Calu3 (cell line): ENCODE measurements around the gene PAM16. TPM values are rescaled to one million over a fixed set of nuclear protein-coding genes. Genes with fewer than 3 reads are reported as not detected.

ENCODE experiments used
- BruUV-seq: library from RNA; stranded (reverse); fragments of 400-500 nt; replicated peaks from 2 replicates; lab custom pipeline; 2021; lab: Mats Ljungman, UMichigan
- CTCF ChIA-PET: fragments of 300-600 bp; sonication (Branson Sonifier 250); formaldehyde crosslinking; loops from one replicate; lab custom pipeline; 2022; ENCODE audit warnings: antibody characterized with exemption; lab: Charles Lee
- DNase-seq: peaks from one replicate; pipeline ENCODE4 v3.0.0; 2022
- H3K27ac Mint-ChIP-seq: one replicate; pipeline ENCODE4 v1.8.0; 2022; ENCODE audit warnings: mixed read lengths; ENCODE audit not compliant: unreplicated experiment
- H3K27me3 Mint-ChIP-seq: one replicate; pipeline ENCODE4 v1.8.0; 2022; ENCODE audit warnings: mixed read lengths; ENCODE audit not compliant: unreplicated experiment
- H3K36me3 Mint-ChIP-seq: one replicate; pipeline ENCODE4 v1.8.0; 2022; ENCODE audit warnings: mild to moderate bottlenecking, moderate library complexity, mixed read lengths; ENCODE audit not compliant: insufficient read depth, unreplicated experiment
- H3K4me1 Mint-ChIP-seq: one replicate; pipeline ENCODE4 v1.8.0; 2022; ENCODE audit warnings: mild to moderate bottlenecking, low read depth, mixed read lengths; ENCODE audit not compliant: unreplicated experiment
- H3K4me3 Mint-ChIP-seq: one replicate; pipeline ENCODE4 v1.8.0; 2022; ENCODE audit warnings: mild to moderate bottlenecking, low read depth, moderate library complexity, mixed read lengths; ENCODE audit not compliant: unreplicated experiment
- H3K9me3 Mint-ChIP-seq: one replicate; pipeline ENCODE4 v1.8.0; 2022; ENCODE audit warnings: low read depth, mixed read lengths; ENCODE audit not compliant: unreplicated experiment
- intact Hi-C: fragments of 100-400 bp; cut with micrococcal nuclease; formaldehyde crosslinking; loops from one replicate; pipeline ENCODE4 v1.10.0; 2022; ENCODE audit not compliant: unreplicated experiment
- total RNA-seq: library from RNA; stranded (reverse); gene quantifications from 2 replicates; pipeline ENCODE4 v1.2.3, GENCODE V29; 2022
- TF ChIP-seq, protein P1 (sequence below): fragments of 200-600 bp; IDR thresholded peaks from one replicate; pipeline ENCODE4 v1.8.0; 2022; ENCODE audit warnings: antibody characterized with exemption; ENCODE audit not compliant: unreplicated experiment

PAM16 gene
- total RNA-seq, 1 experiment from 2014 or later: 72.7 TPM

- H3K9me3 Mint-ChIP-seq: no peaks in the 10 kb centered on the region
- no peak overlapping the region for H3K4me3 Mint-ChIP-seq
- CTCF ChIA-PET: interaction anchor here (0.7 kb wide), 1 partner anchor 42 kb away, joined by 5 read pairs; no protein-coding TSS in a partner anchor
- intact Hi-C loops: no loop called here
- DNase-seq: no peak
- no peak overlapping the region for H3K27ac Mint-ChIP-seq
- TF ChIP-seq, protein P1, sequence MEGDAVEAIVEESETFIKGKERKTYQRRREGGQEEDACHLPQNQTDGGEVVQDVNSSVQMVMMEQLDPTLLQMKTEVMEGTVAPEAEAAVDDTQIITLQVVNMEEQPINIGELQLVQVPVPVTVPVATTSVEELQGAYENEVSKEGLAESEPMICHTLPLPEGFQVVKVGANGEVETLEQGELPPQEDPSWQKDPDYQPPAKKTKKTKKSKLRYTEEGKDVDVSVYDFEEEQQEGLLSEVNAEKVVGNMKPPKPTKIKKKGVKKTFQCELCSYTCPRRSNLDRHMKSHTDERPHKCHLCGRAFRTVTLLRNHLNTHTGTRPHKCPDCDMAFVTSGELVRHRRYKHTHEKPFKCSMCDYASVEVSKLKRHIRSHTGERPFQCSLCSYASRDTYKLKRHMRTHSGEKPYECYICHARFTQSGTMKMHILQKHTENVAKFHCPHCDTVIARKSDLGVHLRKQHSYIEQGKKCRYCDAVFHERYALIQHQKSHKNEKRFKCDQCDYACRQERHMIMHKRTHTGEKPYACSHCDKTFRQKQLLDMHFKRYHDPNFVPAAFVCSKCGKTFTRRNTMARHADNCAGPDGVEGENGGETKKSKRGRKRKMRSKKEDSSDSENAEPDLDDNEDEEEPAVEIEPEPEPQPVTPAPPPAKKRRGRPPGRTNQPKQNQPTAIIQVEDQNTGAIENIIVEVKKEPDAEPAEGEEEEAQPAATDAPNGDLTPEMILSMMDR: no peak
- peaks cover 21% of the 10 kb centered on the region for H3K36me3 Mint-ChIP-seq
- BruUV-seq: no TSS peak
- no peaks in the 10 kb centered on the region for H3K27me3 Mint-ChIP-seq
- H3K4me1 Mint-ChIP-seq: peaks cover 27% of the 10 kb centered on the region
Measured at GRCh38 chr16:4365615-4366014, 14.5 kb upstream of the PAM16 start.

- intact Hi-C loops: no loop called here
- Mint-ChIP-seq H3K27ac (no peak overlapping the region), H3K27me3 (no peaks in the 10 kb centered on the region), H3K4me1 (peaks cover 27% of the 10 kb centered on the region), H3K9me3 (no peaks in the 10 kb centered on the region), H3K4me3 (no peak overlapping the region), H3K36me3 (peaks cover 22% of the 10 kb centered on the region)
- BruUV-seq: no TSS peak
- TF ChIP-seq, protein P1: no peak
- no peak for DNase-seq
- CTCF ChIA-PET: no interaction called here
Measured at GRCh38 chr16:4365014-4365406, 13.9 kb upstream of the PAM16 start.

- Mint-ChIP-seq H3K4me3 (no peak overlapping the region), H3K27me3 (no peaks in the 10 kb centered on the region), H3K36me3 (peaks cover 22% of the 10 kb centered on the region), H3K9me3 (no peaks in the 10 kb centered on the region), H3K4me1 (peaks cover 26% of the 10 kb centered on the region), H3K27ac (no peak overlapping the region)
- no peak for DNase-seq
- CTCF ChIA-PET: interaction anchor here (0.6 kb wide), 1 partner anchor 1912 kb away, joined by 9 read pairs; no protein-coding TSS in a partner anchor
- TF ChIP-seq, protein P1: no peak
- intact Hi-C loops: no loop called here
- no TSS peak for BruUV-seq
Measured at GRCh38 chr16:4364196-4365013, 13.3 kb upstream of the PAM16 start.

GRCh38 chr16:4362476-4363135 lies 11.5 kb upstream of the PAM16 start:
- Mint-ChIP-seq H3K27me3 (no peaks in the 10 kb centered on the region), H3K36me3 (peaks cover 32% of the 10 kb centered on the region), H3K9me3 (no peaks in the 10 kb centered on the region), H3K27ac (no peak overlapping the region), H3K4me3 (no peak overlapping the region), H3K4me1 (peaks cover 13% of the 10 kb centered on the region)
- intact Hi-C loops: no loop called here
- no peak for DNase-seq
- CTCF ChIA-PET: interaction anchor here (0.7 kb wide), 1 partner anchor 40 kb away, joined by 4 read pairs; no protein-coding TSS in a partner anchor
- TF ChIP-seq, protein P1: no peak
- BruUV-seq: no TSS peak
